Testis (tissue), 3 donors: ENCODE data around the gene CEP70. TPM values are rescaled to one million over a fixed set of nuclear protein-coding genes. Genes with fewer than 3 reads are reported as not detected.
"Not testable (repeated sequence)": the region's sequence is repeated elsewhere in the genome, so short reads cannot be mapped to it uniquely, and the experiment has no call there.

Experiments
- DNase-seq: peaks from one replicate; pipeline ENCODE4 v3.0.0-alpha.2; 2019
- H3K27ac ChIP-seq, 2 donors: fragments of 200-600 bp; sonication (generic); one replicate each; pipeline ENCODE4 v1.5.1; 2019
- H3K27me3 ChIP-seq: fragments of 200-600 bp; sonication (generic); one replicate; pipeline ENCODE4 v1.5.1; 2019
- H3K36me3 ChIP-seq: fragments of 200-600 bp; sonication (generic); one replicate; pipeline ENCODE4 v1.5.1; 2017; ENCODE audit warnings: low read depth; ENCODE audit errors: missing control alignments
- H3K4me1 ChIP-seq: fragments of 200-600 bp; sonication (generic); one replicate; pipeline ENCODE4 v1.5.1; 2019
- H3K4me3 ChIP-seq, 2 donors: fragments of 200-600 bp; sonication (generic); one replicate each; pipeline ENCODE4 v1.5.1; 2017 to 2019
- H3K9me3 ChIP-seq: fragments of 200-600 bp; sonication (generic); one replicate; pipeline ENCODE4 v1.5.1; 2017
- CTCF ChIP-seq, 3 experiments: fragments of 450-650 bp in 2 of 3; fragments of 200-600 bp in 1 of 3; sonication (generic) in 1 of 3; IDR thresholded peaks; one replicate each; pipeline ENCODE4 v1.5.1; 2016 to 2019; ENCODE audit warnings: antibody characterized with exemption in 3 of 3, mild to moderate bottlenecking in 2 of 3, moderate library complexity in 1 of 3
- POLR2A ChIP-seq: fragments of 450-650 bp; IDR thresholded peaks from one replicate; pipeline ENCODE4 v1.6.1; 2017; ENCODE audit warnings: antibody characterized with exemption, mild to moderate bottlenecking, moderate library complexity
- WGBS, 2 donors: methylation state at CpG; one replicate each; pipeline ENCODE4 v1.1.5; 2018; 5-methylcytosine and 5-hydroxymethylcytosine counted together
- intact Hi-C: fragments of 100-400 bp; cut with DNase I; formaldehyde crosslinking; loops from one replicate; pipeline ENCODE4 v1.15.1; 2023; ENCODE audit warnings: low total_unique reads
- polyA plus RNA-seq: library from polyadenylated mRNA; stranded (reverse); fragments of 350-450 nt; fragmentation: Illumina TruSeq; extraction: RNeasy Lipid Tissue Mini Kit (QIAGEN cat#74804); gene quantifications from one replicate; pipeline ENCODE4 v1.2.3, GENCODE V29; 2014; ENCODE audit warnings: low read depth, low replicate concordance; ENCODE audit not compliant: insufficient read depth
- total RNA-seq, 2 donors: library from RNA; depleted of rRNA; stranded (reverse); fragments of >200 nt; gene quantifications; one replicate each; pipeline ENCODE4 v1.2.3, GENCODE V29; 2016

CEP70 gene
- total and polyA plus RNA-seq, 3 donors from 2014 or later = 37.4 to 66.6 (median 61.4) TPM

- Histone ChIP-seq H3K27ac (no peak overlapping the region), H3K4me3 (no peak overlapping the region), H3K36me3 (no peaks in the 10 kb centered on the region), H3K9me3 (no peaks in the 10 kb centered on the region), H3K27me3 (no peaks in the 10 kb centered on the region), H3K4me1 (no peaks in the 10 kb centered on the region)
- intact Hi-C loops = no loop called here
- WGBS, 2 donors = 64 to 68% methylated on average over 7 to 8 of the region's 8 CpGs
- TF ChIP-seq CTCF (IDR thresholded peaks at IDR 0.05) (no peak), POLR2A (no peak)
- DNase-seq = no peak
Observed at GRCh38 chr3:138600100-138600745, 6.2 kb upstream of the CEP70 start.

GRCh38 chr3:138598534-138598933, 4.5 kb upstream of the CEP70 start:
- TF ChIP-seq POLR2A = no peak
- TF ChIP-seq CTCF (IDR thresholded peaks at IDR 0.05) = no peak
- Histone ChIP-seq H3K4me1 (no peaks in the 10 kb centered on the region), H3K9me3 (no peaks in the 10 kb centered on the region), H3K36me3 (no peaks in the 10 kb centered on the region), H3K4me3 (no peak overlapping the region), H3K27ac (no peak overlapping the region), H3K27me3 (no peaks in the 10 kb centered on the region)
- DNase-seq = no peak
- intact Hi-C loops = no loop called here
- 89 to 96% methylated on average over 3 of the region's 3 CpGs for WGBS, 2 donors

- H3K27me3 ChIP-seq, H3K4me1 ChIP-seq, DNase-seq, H3K36me3 ChIP-seq, H3K9me3 ChIP-seq, H3K27ac ChIP-seq, H3K4me3 ChIP-seq, intact Hi-C loops: not testable (repeated sequence)
- WGBS, 2 donors = 81 to 93% methylated on average over 6 of the region's 6 CpGs
Observed at GRCh38 chr3:138597186-138597976, 3.3 kb upstream of the CEP70 start.

GRCh38 chr3:138594935-138595610, 1.0 kb upstream of the CEP70 start:
- Histone ChIP-seq H3K9me3 (no peaks in the 10 kb centered on the region), H3K27me3 (no peaks in the 10 kb centered on the region), H3K4me3 (peak overlapping the region in 1 of 2 donors; percentile 66), H3K36me3 (no peaks in the 10 kb centered on the region), H3K4me1 (peaks cover 3% of the 10 kb centered on the region), H3K27ac (peak overlapping the region in 1 of 2 donors; percentile 81)
- no peak for DNase-seq
- TF ChIP-seq CTCF (IDR thresholded peaks at IDR 0.05) = no peak
- WGBS, 2 donors = 43 to 46% methylated on average over 6 of the region's 6 CpGs
- intact Hi-C loops = loop anchor here (5.0 kb wide), 1 partner anchor 322 kb away; no protein-coding TSS in a partner anchor

GRCh38 chr3:138593488-138594149, 441 bp downstream of the CEP70 start:
- DNase-seq = no peak
- intact Hi-C loops = loop anchor here (5.0 kb wide), 1 partner anchor 324 kb away; no protein-coding TSS in a partner anchor
- H3K4me1 ChIP-seq = peaks cover 3% of the 10 kb centered on the region
- no peaks in the 10 kb centered on the region for H3K36me3 ChIP-seq
- 5 to 7% methylated on average over 20 to 22 of the region's 22 CpGs for whole genome bisulfite sequencing, 2 donors
- H3K9me3 ChIP-seq = no peaks in the 10 kb centered on the region
- no peaks in the 10 kb centered on the region for H3K27me3 ChIP-seq
- TF ChIP-seq CTCF (IDR thresholded peaks at IDR 0.05) = no peak
- no peak for TF ChIP-seq POLR2A
- peak overlapping the region; percentile 66 to 74 for H3K4me3 ChIP-seq
- peak overlapping the region; percentile 73 to 81 for H3K27ac ChIP-seq
